Measurements from ENCODE around the gene NKX2-2.

NKX2-2 gene

GRCh38 chr20:21513881-21514540 is at the start of gene NKX2-2 (continued):
- no peak for TF ChIP-seq ZNF513 (tag by site-specific recombination; IDR thresholded peaks at IDR 0.05)
- TF ChIP-seq SP7 (tag by site-specific recombination; IDR thresholded peaks at IDR 0.05) = peak; percentile 79

GRCh38 chr20:21562656-21563055 is 48.8 kb upstream of the NKX2-2 start:
- TF ChIP-seq ZFP37 (tag by site-specific recombination; IDR thresholded peaks at IDR 0.05) (no peak), PRDM4 (tag by site-specific recombination; IDR thresholded peaks at IDR 0.05) (no peak), BCL11B (tag by site-specific recombination; IDR thresholded peaks at IDR 0.05; ENCODE audit: low read depth) (no peak), ZNF148 (tag by site-specific recombination; IDR thresholded peaks at IDR 0.05; ENCODE audit: borderline replicate concordance) (no peak), REST (tag by site-specific recombination; IDR thresholded peaks at IDR 0.05) (no peak), GLIS1 (tag by site-specific recombination; IDR thresholded peaks at IDR 0.05) (no peak)
- H3K36me3 ChIP-seq (ENCODE audit: control insufficient read depth in 2 of 2, insufficient read depth in 1 of 2, low read length in 2 of 2) = no peaks in the 10 kb centered on the region
- no peaks in the 10 kb centered on the region for H3K9me3 ChIP-seq (ENCODE audit: control insufficient read depth, insufficient read depth, low read depth, low read length)
- POLR2A ChIA-PET = no interaction called here
- H3K27ac ChIP-seq (ENCODE audit: extremely low read depth, low read depth, low read length) = no peak overlapping the region
- H3K4me3 ChIP-seq (ENCODE audit: low read depth, low read length) = no peak overlapping the region
- no peaks in the 10 kb centered on the region for H3K4me1 ChIP-seq (ENCODE audit: control insufficient read depth, insufficient read depth, low read length)
- CTCF ChIA-PET = interaction anchor here (3.1 kb wide), 1 partner anchor 9 kb away, joined by 25 read pairs; no protein-coding TSS in a partner anchor

GRCh38 chr20:21559305-21559704 is 45.4 kb upstream of the NKX2-2 start:
- POLR2A ChIA-PET = no interaction called here
- H3K4me1 ChIP-seq (ENCODE audit: control insufficient read depth, insufficient read depth, low read length) = no peaks in the 10 kb centered on the region
- no peak overlapping the region for H3K4me3 ChIP-seq (ENCODE audit: low read depth, low read length)
- no peaks in the 10 kb centered on the region for H3K36me3 ChIP-seq (ENCODE audit: control insufficient read depth in 2 of 2, insufficient read depth in 1 of 2, low read length in 2 of 2)
- CTCF ChIA-PET = interaction anchor here (0.5 to 0.8 kb wide), 2 partner anchors 12 to 63 kb away, joined by 4 read pairs; no protein-coding TSS in a partner anchor
- no peaks in the 10 kb centered on the region for H3K9me3 ChIP-seq (ENCODE audit: control insufficient read depth, insufficient read depth, low read depth, low read length)
- TF ChIP-seq ZNF677 (tag by site-specific recombination; IDR thresholded peaks at IDR 0.05) (no peak), ZNF571 (tag by site-specific recombination; IDR thresholded peaks at IDR 0.05) (no peak), ZBTB6 (tag by site-specific recombination; IDR thresholded peaks at IDR 0.05) (no peak)
- no peak overlapping the region for H3K27ac ChIP-seq (ENCODE audit: extremely low read depth, low read depth, low read length)
